ENCODE measurements around the gene TOP1.
"Not testable (repeated sequence)": the region's sequence is repeated elsewhere in the genome, so short reads cannot be mapped to it uniquely, and the experiment has no call there.

The TOP1 gene

GRCh38 chr20:41131594-41132387, 103.2 kb downstream of the TOP1 start:
- DNase-seq (ENCODE audit: low read depth), result no peak

- DNase-seq (ENCODE audit: low read depth), result not testable (repeated sequence)
Measured at GRCh38 chr20:41132388-41132775, 103.8 kb downstream of the TOP1 start.

GRCh38 chr20:41133709-41134361, 105.2 kb downstream of the TOP1 start:
- peak; percentile 53 for DNase-seq (ENCODE audit: low read depth)

GRCh38 chr20:41134362-41135186, 106.0 kb downstream of the TOP1 start:
- DNase-seq (ENCODE audit: low read depth), result no peak

- DNase-seq (ENCODE audit: low read depth), result peak; percentile 45
Measured at GRCh38 chr20:41135187-41135887, 106.7 kb downstream of the TOP1 start.

- no peak for DNase-seq (ENCODE audit: low read depth)
Measured at GRCh38 chr20:41135888-41136679, 107.5 kb downstream of the TOP1 start.

- peak; percentile 88 for DNase-seq (ENCODE audit: low read depth)
Measured at GRCh38 chr20:41136680-41137613, 108.3 kb downstream of the TOP1 start, which contains the start of gene PLCG1. Gene PLCG1 (plus strand): TSS chr20:41137543. CDS start chr20:41137642, 99 bp downstream.

GRCh38 chr20:41137614-41138474, 109.2 kb downstream of the TOP1 start:
- peak; percentile 60 for DNase-seq (ENCODE audit: low read depth)

- DNase-seq (ENCODE audit: low read depth), result no peak
Measured at GRCh38 chr20:41138475-41139226, 110.0 kb downstream of the TOP1 start.

- DNase-seq (ENCODE audit: low read depth), result no peak
Measured at GRCh38 chr20:41139227-41140093, 110.8 kb downstream of the TOP1 start.

- no peak for DNase-seq (ENCODE audit: low read depth)
Measured at GRCh38 chr20:41140226-41141133, 111.9 kb downstream of the TOP1 start.

GRCh38 chr20:41141153-41141815, 112.7 kb downstream of the TOP1 start:
- no peak for DNase-seq (ENCODE audit: low read depth)

GRCh38 chr20:41142245-41142644, 113.6 kb downstream of the TOP1 start:
- no peak for DNase-seq (ENCODE audit: low read depth)

GRCh38 chr20:41142919-41143318, 114.3 kb downstream of the TOP1 start:
- no peak for DNase-seq (ENCODE audit: low read depth)

GRCh38 chr20:41143354-41143753, 114.7 kb downstream of the TOP1 start:
- DNase-seq (ENCODE audit: low read depth), result no peak

- DNase-seq (ENCODE audit: low read depth), result no peak
Measured at GRCh38 chr20:41145317-41145716, 116.7 kb downstream of the TOP1 start.

Measured in activated T-cell treated with anti-CD3 and anti-CD28 coated beads for 48 hours (primary cell).